Neuron (in vitro differentiated cells): Measurements from ENCODE around the gene DEFB131A.
"Not testable (repeated sequence)": the region's sequence is repeated elsewhere in the genome, so short reads cannot be mapped to it uniquely, and the experiment has no call there.

Experiments
- H2AFZ ChIP-seq: one replicate; pipeline ENCODE4 v1.6.1; 2013; ENCODE audit warnings: low read depth, mild to moderate bottlenecking, inconsistent platforms, low read length, moderate library complexity
- H3K27me3 ChIP-seq: one replicate; pipeline ENCODE4 v1.6.1; 2013; ENCODE audit warnings: low read length; ENCODE audit not compliant: insufficient read depth
- H3K36me3 ChIP-seq: one replicate; pipeline ENCODE4 v1.6.1; 2013; ENCODE audit warnings: low read length; ENCODE audit not compliant: insufficient read depth
- H3K4me1 ChIP-seq: one replicate; pipeline ENCODE4 v1.6.1; 2013; ENCODE audit warnings: low read length; ENCODE audit not compliant: insufficient read depth
- H3K4me3 ChIP-seq: 2 replicates; pipeline ENCODE4 v1.5.1; 2013; ENCODE audit warnings: mild to moderate bottlenecking, low read length, moderate library complexity
- H3K9me3 ChIP-seq: one replicate; pipeline ENCODE4 v1.6.1; 2013; ENCODE audit warnings: low read length

Gene DEFB131A, protein sequence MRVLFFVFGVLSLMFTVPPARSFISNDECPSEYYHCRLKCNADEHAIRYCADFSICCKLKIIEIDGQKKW

DNA sequence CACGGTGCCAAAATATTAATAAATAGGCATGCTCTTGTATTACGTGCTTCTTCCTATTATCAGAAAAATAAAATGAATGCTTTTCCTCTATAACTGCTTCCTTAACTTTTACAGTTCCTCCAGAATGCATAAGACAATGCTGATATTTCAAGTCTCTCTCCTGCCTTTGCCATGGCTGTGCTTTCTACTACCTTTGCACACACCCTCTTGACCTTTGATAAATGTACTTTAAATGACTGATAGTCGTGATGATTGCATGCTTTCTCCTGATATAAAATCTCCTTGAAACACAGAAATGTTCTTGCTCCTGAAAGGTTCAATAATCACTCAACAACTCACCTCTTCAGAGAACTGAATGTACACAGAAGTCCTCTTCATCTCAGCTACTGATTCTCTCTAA lies at the start of gene DEFB131A:
Gene DEFB131A (plus strand): TSS at position 301 of the 400 bp plus-strand sequence. CDS start 120 bp downstream, outside the sequence.
- H3K9me3 ChIP-seq, H3K36me3 ChIP-seq, H3K4me1 ChIP-seq, H2AFZ ChIP-seq, H3K27me3 ChIP-seq, H3K4me3 ChIP-seq: not testable (repeated sequence)

DNA sequence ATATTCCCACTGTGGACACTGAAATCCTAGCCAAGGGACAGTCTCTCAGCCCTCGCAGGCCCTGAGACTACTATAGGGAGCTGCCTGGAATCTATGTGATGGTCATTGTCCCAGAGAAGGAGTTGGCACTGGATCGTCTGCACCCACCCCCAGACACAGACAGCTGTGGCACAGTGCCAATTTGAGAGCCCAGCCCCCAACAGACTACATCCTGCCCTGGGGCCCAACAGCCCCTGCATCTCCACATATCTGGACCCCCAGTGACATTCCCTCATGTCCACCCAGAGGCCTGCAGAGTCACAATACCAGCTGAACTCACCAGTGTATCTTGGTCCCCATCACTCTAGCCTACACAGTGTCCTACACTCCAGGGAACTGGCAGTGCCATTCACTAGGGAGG lies 38.4 kb upstream of the DEFB131A start:
- H3K9me3 ChIP-seq, H3K4me3 ChIP-seq, H3K27me3 ChIP-seq, H3K4me1 ChIP-seq, H2AFZ ChIP-seq, H3K36me3 ChIP-seq: not testable (repeated sequence)

DNA sequence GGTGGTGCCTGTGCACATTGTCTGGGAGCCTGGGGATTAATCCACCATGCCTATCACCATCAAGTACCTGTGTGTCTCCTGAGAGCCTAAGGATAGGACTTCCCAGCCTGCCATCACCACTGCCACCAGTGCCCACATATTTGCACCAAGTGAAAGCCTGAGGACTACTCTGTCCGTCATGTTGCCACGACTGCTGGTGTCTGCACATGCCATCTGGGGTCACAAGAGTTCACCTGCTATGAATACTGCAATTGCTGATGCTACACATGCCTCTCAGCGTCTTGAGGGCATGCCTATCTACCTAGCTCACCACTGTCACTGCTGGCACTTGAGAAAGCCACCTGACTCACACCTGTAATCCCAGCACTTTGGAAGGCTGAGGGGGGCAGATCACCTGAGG lies 37.7 kb upstream of the DEFB131A start:
- H3K4me1 ChIP-seq, H3K36me3 ChIP-seq, H3K9me3 ChIP-seq, H2AFZ ChIP-seq, H3K27me3 ChIP-seq, H3K4me3 ChIP-seq: not testable (repeated sequence)

DNA sequence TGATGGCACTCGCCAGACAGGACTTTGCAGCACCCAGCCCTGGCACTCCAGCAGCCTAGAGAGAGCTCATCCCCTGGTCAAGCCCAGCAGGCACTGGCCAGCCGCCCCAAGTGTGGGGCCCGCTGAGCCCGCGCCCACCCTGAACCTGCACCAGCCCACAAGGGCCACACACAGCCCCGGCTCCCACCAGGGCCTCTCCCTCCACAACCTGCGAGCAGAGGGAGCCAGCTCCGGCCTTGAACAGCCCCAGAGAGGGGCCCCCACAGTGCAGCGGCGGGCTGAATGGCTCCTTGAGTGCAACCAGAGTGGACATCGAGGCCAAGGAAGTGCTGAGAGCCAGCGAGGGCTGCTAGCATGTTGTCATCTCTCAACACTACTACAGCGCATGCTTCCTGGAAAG lies 34.4 kb upstream of the DEFB131A start:
- H2AFZ ChIP-seq, result no peak overlapping the region
- H3K4me1 ChIP-seq, result no peaks in the 10 kb centered on the region
- H3K9me3 ChIP-seq, result no peaks in the 10 kb centered on the region
- H3K4me3 ChIP-seq, result no peak overlapping the region
- H3K36me3 ChIP-seq, result no peaks in the 10 kb centered on the region
- no peaks in the 10 kb centered on the region for H3K27me3 ChIP-seq

DNA sequence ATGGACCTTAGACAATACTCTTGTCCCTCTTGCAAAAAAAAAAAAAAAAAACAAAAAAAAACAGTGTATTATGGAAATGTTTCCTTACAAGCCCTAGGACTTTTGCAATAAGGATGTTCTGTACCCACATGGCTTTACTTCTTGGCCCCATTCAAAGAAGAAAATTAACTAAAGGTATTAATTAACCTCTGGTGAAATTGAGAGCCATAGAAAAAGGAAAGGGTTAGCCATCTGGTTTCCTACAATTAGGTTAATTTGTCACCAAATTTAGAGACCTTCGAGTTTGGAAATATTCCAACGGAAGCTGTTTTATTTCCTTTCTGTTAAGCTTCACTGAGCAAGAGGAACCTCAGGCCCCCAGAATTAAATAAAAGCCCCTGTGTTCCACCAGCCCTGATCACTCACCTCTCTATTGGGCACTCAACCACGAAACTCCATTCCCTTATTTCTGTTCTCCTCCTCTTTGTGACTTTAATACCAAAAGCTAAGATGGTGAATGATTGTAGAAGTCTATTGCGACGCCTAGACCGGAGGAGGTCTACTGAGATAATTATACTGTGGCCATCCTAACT lies 22.2 kb upstream of the DEFB131A start:
- not testable (repeated sequence) for H3K4me1 ChIP-seq, H3K4me3 ChIP-seq, H3K27me3 ChIP-seq, H3K36me3 ChIP-seq, H2AFZ ChIP-seq, H3K9me3 ChIP-seq

DNA sequence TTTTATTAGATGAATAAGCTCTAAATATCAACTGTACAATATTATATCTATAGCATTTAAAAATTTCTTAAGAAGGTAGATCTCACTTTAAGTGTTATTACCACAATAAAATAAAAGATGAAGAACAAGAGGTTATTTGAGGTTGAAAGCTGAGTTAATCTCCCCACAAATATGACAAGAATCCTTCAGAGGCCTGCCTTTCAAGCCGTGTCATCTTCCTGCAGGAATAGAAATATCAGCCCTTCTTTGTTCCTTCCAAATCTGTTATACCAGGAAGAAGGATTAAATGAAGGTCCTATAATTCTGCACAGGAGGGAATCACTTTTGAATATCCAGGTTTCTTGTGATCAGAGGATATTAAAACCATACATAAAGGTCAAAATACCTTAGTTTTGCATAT lies 18.3 kb upstream of the DEFB131A start:
- H3K4me1 ChIP-seq, H3K36me3 ChIP-seq, H2AFZ ChIP-seq, H3K9me3 ChIP-seq, H3K4me3 ChIP-seq, H3K27me3 ChIP-seq: not testable (repeated sequence)

DNA sequence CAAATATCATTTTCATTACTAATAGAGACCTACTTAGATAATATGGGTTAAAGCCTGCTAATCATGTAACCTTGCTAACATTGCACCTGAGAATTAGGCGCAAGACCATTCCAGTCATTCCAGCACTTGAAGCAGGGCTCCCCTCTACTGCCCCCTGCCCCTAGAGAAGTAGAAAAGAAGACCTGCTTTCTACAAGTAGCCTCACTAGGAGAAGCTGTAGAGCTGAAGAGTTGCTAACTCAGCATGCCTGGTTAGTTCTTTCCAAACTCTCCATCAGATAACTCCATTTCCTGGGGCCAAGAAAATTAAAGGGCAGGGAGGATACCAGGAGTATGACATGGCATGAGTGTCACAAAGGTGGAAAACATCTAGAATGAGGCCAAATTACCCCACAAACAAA lies 14.2 kb upstream of the DEFB131A start:
- H2AFZ ChIP-seq, H3K4me1 ChIP-seq, H3K4me3 ChIP-seq, H3K36me3 ChIP-seq, H3K27me3 ChIP-seq, H3K9me3 ChIP-seq: not testable (repeated sequence)

DNA sequence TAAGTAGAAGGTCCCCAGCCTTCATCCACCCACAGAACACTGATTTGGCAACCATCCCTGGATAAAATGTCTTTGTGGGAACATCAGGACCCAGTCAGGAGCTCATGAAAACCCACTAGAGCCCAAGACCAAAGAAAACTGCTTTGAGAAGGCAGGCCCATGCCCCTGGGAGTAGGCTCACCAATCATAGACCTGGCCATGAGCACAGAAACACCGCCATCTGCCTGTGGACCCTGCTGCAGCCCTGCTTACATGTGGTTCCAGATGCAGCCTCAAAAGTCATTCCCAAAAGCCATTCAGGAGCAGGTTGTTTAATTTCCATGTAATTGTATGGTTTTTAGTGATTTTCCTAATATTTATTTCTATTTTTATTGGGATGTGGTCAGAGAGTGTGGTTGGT lies 10.9 kb upstream of the DEFB131A start:
- H2AFZ ChIP-seq, H3K4me1 ChIP-seq, H3K9me3 ChIP-seq, H3K4me3 ChIP-seq, H3K36me3 ChIP-seq, H3K27me3 ChIP-seq: not testable (repeated sequence)

DNA sequence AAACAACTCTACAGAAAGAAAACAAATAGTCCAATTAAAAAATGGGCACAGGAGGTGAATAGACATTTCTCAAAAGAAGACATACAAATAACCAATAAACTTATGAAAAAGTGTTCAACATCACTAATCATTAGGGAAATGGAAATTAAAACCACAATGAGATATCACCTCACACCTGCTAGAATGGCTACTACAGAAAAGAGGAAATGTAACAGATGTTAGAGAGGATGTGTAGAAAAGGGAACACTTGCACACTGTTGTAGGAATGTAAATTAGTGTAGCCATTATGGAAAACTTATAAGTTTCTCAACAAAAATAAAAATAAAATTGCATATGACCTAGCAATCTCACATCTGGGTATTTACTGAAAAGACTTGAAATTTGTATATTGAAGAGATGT lies 7.5 kb upstream of the DEFB131A start:
- not testable (repeated sequence) for H3K36me3 ChIP-seq

DNA sequence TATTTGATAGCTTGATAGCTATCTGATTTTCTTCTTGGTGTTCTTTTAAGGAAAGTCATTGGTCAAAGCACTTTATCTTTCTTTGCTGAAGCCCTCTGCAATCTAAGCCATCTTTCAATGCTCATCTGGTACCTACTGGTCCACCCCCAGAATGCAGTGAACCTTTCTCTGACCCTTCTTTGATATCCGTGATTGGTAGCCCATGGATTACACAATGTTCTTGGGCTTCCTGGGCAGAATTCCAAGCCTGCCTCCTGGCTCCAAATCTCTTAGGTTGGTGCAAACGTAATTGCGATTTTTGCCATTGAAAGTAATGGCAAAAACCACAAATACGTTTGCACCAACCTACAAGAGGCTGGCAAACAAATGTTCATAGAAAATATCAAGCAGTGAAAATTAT lies 1.9 kb upstream of the DEFB131A start:
- H3K4me1 ChIP-seq, H3K27me3 ChIP-seq, H2AFZ ChIP-seq, H3K36me3 ChIP-seq, H3K9me3 ChIP-seq, H3K4me3 ChIP-seq: not testable (repeated sequence)

More for the DNA sequence above, 7.5 kb upstream of the DEFB131A start:
- H3K4me1 ChIP-seq, H2AFZ ChIP-seq, H3K27me3 ChIP-seq, H3K9me3 ChIP-seq, H3K4me3 ChIP-seq: not testable (repeated sequence)

DNA sequence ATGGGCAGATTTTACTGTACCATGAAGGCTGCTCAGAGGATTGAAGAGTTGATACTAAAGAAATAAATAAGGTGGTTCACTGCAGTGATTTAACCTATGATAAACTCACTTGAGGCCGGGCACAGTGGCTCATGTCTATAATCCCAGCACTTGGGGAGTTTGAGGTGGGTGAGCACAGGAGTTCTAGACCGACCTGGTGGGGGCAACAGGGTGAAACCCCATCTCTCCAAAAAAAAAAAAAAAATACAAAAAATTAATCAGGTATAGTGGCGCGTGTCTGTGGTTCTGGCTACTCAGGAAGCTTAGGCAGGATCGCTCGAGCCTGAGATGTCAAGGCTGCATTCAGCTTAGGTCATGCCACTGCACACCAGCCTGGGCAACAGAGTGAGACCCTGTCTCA lies 467 bp downstream of the DEFB131A start:
- not testable (repeated sequence) for H2AFZ ChIP-seq, H3K36me3 ChIP-seq, H3K4me1 ChIP-seq, H3K4me3 ChIP-seq, H3K9me3 ChIP-seq, H3K27me3 ChIP-seq

DNA sequence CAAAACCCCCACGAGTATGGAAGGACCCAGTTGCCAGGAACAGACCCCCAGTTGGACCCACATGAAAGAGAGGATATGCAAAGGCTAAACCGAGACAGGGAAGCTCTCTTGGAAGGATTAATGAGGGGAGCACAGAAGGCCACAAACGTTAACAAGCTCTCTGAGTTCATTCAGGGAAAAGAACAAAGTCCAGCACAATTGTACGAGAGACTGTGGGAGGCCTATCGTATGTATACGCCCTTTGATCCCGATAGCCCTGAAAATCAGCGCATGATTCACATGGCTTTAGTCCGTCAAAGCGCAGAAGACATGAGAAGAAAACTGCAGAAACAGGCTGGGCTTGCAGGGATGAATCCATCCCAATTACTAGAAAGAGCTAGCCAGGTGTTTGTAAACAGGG lies 8.0 kb downstream of the DEFB131A start:
- not testable (repeated sequence) for H3K4me1 ChIP-seq, H3K4me3 ChIP-seq, H2AFZ ChIP-seq, H3K27me3 ChIP-seq, H3K9me3 ChIP-seq, H3K36me3 ChIP-seq

DNA sequence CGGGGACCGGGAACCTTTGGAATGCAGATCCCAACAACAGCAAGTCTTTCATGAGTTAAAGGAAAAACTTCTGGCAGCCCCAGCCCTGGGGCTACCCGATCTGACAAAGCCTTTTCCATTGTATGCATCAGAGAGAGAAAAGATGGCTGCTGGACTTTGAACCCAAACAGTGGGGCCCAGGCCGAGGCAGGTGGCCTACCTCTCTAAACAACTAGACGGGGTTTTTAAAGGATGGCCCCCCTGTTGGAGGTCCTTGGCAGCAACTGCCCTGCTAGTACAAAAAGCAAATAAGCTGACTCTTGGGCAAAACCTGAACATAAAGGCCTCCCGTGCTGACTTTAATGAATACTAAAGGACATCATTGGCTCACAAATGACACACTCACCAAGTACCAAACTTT lies 10.1 kb downstream of the DEFB131A start:
- H3K4me1 ChIP-seq, H3K36me3 ChIP-seq, H2AFZ ChIP-seq, H3K27me3 ChIP-seq, H3K4me3 ChIP-seq, H3K9me3 ChIP-seq: not testable (repeated sequence)

DNA sequence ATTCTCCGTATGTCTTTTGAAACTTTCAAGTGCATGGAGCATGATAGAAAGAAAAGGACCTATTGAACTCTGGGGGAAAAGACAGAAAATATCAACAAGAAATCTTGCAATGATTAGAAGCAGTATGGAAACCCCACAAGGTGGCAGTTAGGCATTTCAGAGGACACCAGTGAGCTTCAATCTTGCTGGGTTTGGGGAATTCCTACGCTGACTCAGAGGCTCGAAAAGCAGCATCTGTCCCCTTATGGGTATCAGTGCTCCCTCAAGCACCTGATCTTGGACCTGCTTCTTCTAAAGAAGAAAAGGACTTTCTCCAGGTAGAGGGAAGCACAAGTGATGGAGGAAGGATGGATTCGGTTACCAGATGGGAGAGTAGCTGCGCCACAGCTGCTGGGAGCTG lies 10.8 kb downstream of the DEFB131A start:
- H3K36me3 ChIP-seq, H2AFZ ChIP-seq: not testable (repeated sequence)

More for the DNA sequence above, 10.8 kb downstream of the DEFB131A start:
- H3K9me3 ChIP-seq, H3K4me3 ChIP-seq, H3K27me3 ChIP-seq, H3K4me1 ChIP-seq: not testable (repeated sequence)
